Endothelial cell (in vitro differentiated cells): ENCODE measurements around the gene NAALADL2. TPM values are rescaled to one million over a fixed set of nuclear protein-coding genes. Genes with fewer than 3 reads are reported as not detected.

Source experiments
- DNase-seq: peaks from one replicate; pipeline ENCODE4 v3.0.0; 2021; ENCODE audit warnings: low spot score
- H3K27ac Mint-ChIP-seq: one replicate; pipeline ENCODE4 v1.8.0; 2021; ENCODE audit warnings: mixed read lengths, inconsistent platforms; ENCODE audit not compliant: unreplicated experiment
- H3K27me3 Mint-ChIP-seq: one replicate; pipeline ENCODE4 v1.8.0; 2021; ENCODE audit warnings: mild to moderate bottlenecking, moderate library complexity, mixed read lengths, inconsistent platforms; ENCODE audit not compliant: unreplicated experiment
- H3K36me3 Mint-ChIP-seq: one replicate; pipeline ENCODE4 v1.8.0; 2021; ENCODE audit warnings: mild to moderate bottlenecking, low read depth, mixed read lengths, inconsistent platforms; ENCODE audit not compliant: unreplicated experiment
- H3K4me1 Mint-ChIP-seq: one replicate; pipeline ENCODE4 v1.8.0; 2021; ENCODE audit warnings: mild to moderate bottlenecking, mixed read lengths, inconsistent platforms; ENCODE audit not compliant: unreplicated experiment
- H3K4me3 Mint-ChIP-seq: one replicate; pipeline ENCODE4 v1.8.0; 2021; ENCODE audit warnings: mild to moderate bottlenecking, mixed read lengths, inconsistent platforms; ENCODE audit not compliant: unreplicated experiment
- H3K9me3 Mint-ChIP-seq: one replicate; pipeline ENCODE4 v1.8.0; 2021; ENCODE audit warnings: mixed read lengths, inconsistent platforms; ENCODE audit not compliant: unreplicated experiment
- total RNA-seq: library from RNA; stranded (reverse); fragmentation: NEBNext Ultra II Directional; extraction: Animal tissue kit (Norgen Biotek cat#: 25700); gene quantifications from one replicate; pipeline ENCODE4 v1.2.1, GENCODE V29; 2021; ENCODE audit not compliant: unreplicated experiment
- TF ChIP-seq, protein P1 (sequence below): fragments of 200-600 bp; sonication (generic); IDR thresholded peaks from one replicate; pipeline ENCODE4 v1.5.0; 2021; ENCODE audit warnings: antibody characterized with exemption; ENCODE audit not compliant: unreplicated experiment

Gene NAALADL2
- total RNA-seq, 1 donor from 2014 or later, result 3.5 TPM

DNA sequence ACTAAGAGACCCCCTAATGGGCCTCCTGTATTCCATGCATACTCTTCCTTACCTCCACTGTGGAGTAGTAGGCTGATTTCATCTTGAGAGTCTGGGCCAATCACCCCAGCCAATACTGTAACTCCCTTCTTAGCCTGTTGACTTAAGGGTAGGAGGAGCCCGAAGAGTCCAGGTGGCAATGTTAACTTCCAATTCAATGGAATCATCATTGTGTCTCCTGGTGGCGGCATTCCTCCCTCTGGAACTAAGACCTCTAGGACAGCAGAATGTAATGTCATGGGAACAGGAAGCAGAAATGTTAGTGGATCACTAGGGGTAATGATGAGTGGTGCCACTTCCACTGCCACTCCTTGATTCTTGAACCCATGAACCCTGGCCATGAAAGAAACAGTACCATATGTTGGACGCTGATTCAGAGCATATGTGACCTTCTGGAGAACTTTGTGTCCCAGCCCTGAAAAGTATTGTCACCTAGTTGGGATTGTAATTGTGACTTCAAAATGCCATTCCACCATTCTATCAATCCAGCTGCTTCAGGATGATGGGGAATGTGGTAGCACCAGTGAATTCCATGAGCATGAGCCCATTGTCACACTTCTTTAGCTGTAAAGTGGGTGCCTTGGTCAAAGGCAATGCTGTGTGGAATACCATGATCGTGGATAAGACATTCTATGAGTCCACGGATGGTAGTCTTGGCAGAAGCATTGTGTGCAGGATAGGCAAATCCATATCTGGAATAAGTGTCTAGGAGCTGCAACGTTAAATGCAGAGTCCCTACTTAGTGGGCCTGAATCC lies 24.9 kb downstream of the NAALADL2 start:
- H3K4me1 Mint-ChIP-seq, result no peaks in the 10 kb centered on the region

GRCh38 chr3:174884776-174885568 lies 25.8 kb downstream of the NAALADL2 start:
- H3K9me3 Mint-ChIP-seq, result no peaks in the 10 kb centered on the region
- H3K4me3 Mint-ChIP-seq, result no peak overlapping the region
- DNase-seq, result no peak
- TF ChIP-seq, protein P1, sequence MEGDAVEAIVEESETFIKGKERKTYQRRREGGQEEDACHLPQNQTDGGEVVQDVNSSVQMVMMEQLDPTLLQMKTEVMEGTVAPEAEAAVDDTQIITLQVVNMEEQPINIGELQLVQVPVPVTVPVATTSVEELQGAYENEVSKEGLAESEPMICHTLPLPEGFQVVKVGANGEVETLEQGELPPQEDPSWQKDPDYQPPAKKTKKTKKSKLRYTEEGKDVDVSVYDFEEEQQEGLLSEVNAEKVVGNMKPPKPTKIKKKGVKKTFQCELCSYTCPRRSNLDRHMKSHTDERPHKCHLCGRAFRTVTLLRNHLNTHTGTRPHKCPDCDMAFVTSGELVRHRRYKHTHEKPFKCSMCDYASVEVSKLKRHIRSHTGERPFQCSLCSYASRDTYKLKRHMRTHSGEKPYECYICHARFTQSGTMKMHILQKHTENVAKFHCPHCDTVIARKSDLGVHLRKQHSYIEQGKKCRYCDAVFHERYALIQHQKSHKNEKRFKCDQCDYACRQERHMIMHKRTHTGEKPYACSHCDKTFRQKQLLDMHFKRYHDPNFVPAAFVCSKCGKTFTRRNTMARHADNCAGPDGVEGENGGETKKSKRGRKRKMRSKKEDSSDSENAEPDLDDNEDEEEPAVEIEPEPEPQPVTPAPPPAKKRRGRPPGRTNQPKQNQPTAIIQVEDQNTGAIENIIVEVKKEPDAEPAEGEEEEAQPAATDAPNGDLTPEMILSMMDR, result no peak
- H3K4me1 Mint-ChIP-seq, result no peaks in the 10 kb centered on the region
- H3K27ac Mint-ChIP-seq, result no peak overlapping the region
- H3K36me3 Mint-ChIP-seq, result no peaks in the 10 kb centered on the region
- no peaks in the 10 kb centered on the region for H3K27me3 Mint-ChIP-seq

More for the DNA sequence above, 24.9 kb downstream of the NAALADL2 start:
- H3K27me3 Mint-ChIP-seq, result no peaks in the 10 kb centered on the region
- no peak overlapping the region for H3K27ac Mint-ChIP-seq
- no peak overlapping the region for H3K4me3 Mint-ChIP-seq
- no peak for DNase-seq
- TF ChIP-seq, protein P1, result no peak
- H3K9me3 Mint-ChIP-seq, result no peaks in the 10 kb centered on the region
- no peaks in the 10 kb centered on the region for H3K36me3 Mint-ChIP-seq

- H3K36me3 Mint-ChIP-seq, result no peaks in the 10 kb centered on the region
- H3K4me3 Mint-ChIP-seq, result no peak overlapping the region
- H3K27ac Mint-ChIP-seq, result no peak overlapping the region
Measured at GRCh38 chr3:174891524-174892203, 32.5 kb downstream of the NAALADL2 start.

GRCh38 chr3:174907027-174907426 lies 47.9 kb downstream of the NAALADL2 start:
- TF ChIP-seq, protein P1, result no peak
- no peaks in the 10 kb centered on the region for H3K27me3 Mint-ChIP-seq
- no peak overlapping the region for H3K27ac Mint-ChIP-seq

More at GRCh38 chr3:174891524-174892203, 32.5 kb downstream of the NAALADL2 start:
- no peaks in the 10 kb centered on the region for H3K27me3 Mint-ChIP-seq
- TF ChIP-seq, protein P1, result no peak
- no peaks in the 10 kb centered on the region for H3K9me3 Mint-ChIP-seq
- no peaks in the 10 kb centered on the region for H3K4me1 Mint-ChIP-seq
- no peak for DNase-seq

More at GRCh38 chr3:174907027-174907426, 47.9 kb downstream of the NAALADL2 start:
- no peak for DNase-seq
- Mint-ChIP-seq H3K36me3 (no peaks in the 10 kb centered on the region), H3K4me1 (peaks cover 5% of the 10 kb centered on the region), H3K9me3 (no peaks in the 10 kb centered on the region), H3K4me3 (no peak overlapping the region)
